ENCODE data around the gene HP1BP3.

- TF ChIP-seq POLR2AphosphoS5 (IDR thresholded peaks at IDR 0.05) (no peak), EP300 (IDR thresholded peaks at IDR 0.05) (no peak)
- TF ChIP-seq, protein P1, sequence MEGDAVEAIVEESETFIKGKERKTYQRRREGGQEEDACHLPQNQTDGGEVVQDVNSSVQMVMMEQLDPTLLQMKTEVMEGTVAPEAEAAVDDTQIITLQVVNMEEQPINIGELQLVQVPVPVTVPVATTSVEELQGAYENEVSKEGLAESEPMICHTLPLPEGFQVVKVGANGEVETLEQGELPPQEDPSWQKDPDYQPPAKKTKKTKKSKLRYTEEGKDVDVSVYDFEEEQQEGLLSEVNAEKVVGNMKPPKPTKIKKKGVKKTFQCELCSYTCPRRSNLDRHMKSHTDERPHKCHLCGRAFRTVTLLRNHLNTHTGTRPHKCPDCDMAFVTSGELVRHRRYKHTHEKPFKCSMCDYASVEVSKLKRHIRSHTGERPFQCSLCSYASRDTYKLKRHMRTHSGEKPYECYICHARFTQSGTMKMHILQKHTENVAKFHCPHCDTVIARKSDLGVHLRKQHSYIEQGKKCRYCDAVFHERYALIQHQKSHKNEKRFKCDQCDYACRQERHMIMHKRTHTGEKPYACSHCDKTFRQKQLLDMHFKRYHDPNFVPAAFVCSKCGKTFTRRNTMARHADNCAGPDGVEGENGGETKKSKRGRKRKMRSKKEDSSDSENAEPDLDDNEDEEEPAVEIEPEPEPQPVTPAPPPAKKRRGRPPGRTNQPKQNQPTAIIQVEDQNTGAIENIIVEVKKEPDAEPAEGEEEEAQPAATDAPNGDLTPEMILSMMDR (IDR thresholded peaks at IDR 0.05) = no peak
Measured at GRCh38 chr1:20767271-20767670, 19.8 kb downstream of the HP1BP3 start.

Data from gastroesophageal sphincter (tissue), 3 donors.